Measurements from ENCODE around the gene RNU6-9.

RNU6-9 gene

GRCh38 chr19:892243-892893 is 916 bp upstream of the RNU6-9 start:
- TF ChIP-seq CTCF (IDR thresholded peaks at IDR 0.05; ENCODE audit: unreplicated experiment in 3 of 3): no peak
- Mint-ChIP-seq H3K27me3 (ENCODE audit: low read depth) (no peaks in the 10 kb centered on the region), H3K9me3 (no peaks in the 10 kb centered on the region), H3K36me3 (ENCODE audit: low read depth) (peaks cover 19% of the 10 kb centered on the region), H3K4me1 (peaks cover 5% of the 10 kb centered on the region), H3K4me3 (peak overlapping the region; percentile 91 to 94 (median 93)), H3K27ac (peak overlapping the region; percentile 95 to 100 (median 99))

GRCh38 chr19:896434-896833 is 3.1 kb downstream of the RNU6-9 start:
- no peak for TF ChIP-seq CTCF (IDR thresholded peaks at IDR 0.05; ENCODE audit: unreplicated experiment in 3 of 3)
- peaks cover 9% of the 10 kb centered on the region for H3K36me3 Mint-ChIP-seq (ENCODE audit: low read depth)
- H3K4me3 Mint-ChIP-seq: no peak overlapping the region
- no peak overlapping the region for H3K27ac Mint-ChIP-seq
- H3K4me1 Mint-ChIP-seq: peaks cover 5% of the 10 kb centered on the region
- no peaks in the 10 kb centered on the region for H3K9me3 Mint-ChIP-seq
- H3K27me3 Mint-ChIP-seq (ENCODE audit: low read depth): no peaks in the 10 kb centered on the region

- no peaks in the 10 kb centered on the region for H3K9me3 Mint-ChIP-seq
- no peak overlapping the region for H3K27ac Mint-ChIP-seq
- peaks cover 5% of the 10 kb centered on the region for H3K4me1 Mint-ChIP-seq
- peaks cover 9% of the 10 kb centered on the region for H3K36me3 Mint-ChIP-seq (ENCODE audit: low read depth)
- H3K27me3 Mint-ChIP-seq (ENCODE audit: low read depth): no peaks in the 10 kb centered on the region
- H3K4me3 Mint-ChIP-seq: no peak overlapping the region
- no peak for TF ChIP-seq CTCF (IDR thresholded peaks at IDR 0.05; ENCODE audit: unreplicated experiment in 3 of 3)
These were observed 3.7 kb downstream of the RNU6-9 start for GRCh38 chr19:896999-897398.

DNA sequence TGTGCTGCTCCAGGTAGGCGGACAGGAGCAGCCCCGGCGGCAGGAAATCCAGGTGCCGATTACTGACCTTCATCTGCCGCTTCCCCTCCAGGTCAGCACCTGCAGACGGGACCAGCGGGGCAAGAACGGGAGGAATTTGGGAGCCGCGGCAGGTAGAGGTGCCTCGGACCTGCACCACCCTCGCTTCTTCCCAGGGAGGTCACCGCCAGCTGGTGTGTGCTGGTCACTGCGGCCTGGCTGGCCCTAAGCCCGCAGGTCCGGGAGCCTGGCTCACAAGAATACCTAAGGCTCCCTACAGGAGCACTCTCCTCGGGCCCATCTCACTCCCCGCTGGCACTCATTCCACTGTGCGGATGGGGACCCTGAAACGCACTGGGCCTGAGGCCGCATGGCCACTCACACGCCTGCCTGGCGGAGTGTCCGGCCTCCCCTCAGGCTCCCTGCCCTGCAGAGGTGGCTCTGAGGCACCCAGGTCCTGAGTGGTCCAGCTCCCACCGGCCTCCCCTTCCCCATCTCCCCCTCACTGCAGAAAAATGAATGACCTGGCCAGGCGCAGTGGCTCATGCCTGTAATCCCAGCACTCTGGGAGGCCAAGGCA is 4.3 kb downstream of the RNU6-9 start:
- peaks cover 9% of the 10 kb centered on the region for H3K36me3 Mint-ChIP-seq (ENCODE audit: low read depth)

DNA sequence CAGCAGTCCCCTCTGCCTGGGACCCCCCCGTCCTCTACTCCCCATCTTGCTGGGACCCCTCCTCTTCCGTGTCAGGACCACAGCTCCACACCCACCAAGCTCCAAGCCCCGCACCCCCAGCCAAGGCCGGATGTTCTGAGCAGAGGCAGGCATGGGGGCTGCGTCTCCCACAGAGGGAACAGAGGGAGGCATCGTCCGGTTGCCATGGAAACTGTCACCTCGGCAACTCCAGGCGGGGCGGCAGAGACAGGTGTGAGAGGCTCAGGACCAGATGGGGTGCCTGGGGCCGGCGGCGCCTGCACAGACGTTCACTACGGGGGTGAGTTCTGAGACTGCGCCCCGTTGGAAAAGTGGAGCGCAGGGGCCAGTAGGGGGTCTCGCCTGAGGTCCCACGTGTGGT is 5.4 kb downstream of the RNU6-9 start:
- TF ChIP-seq CTCF (IDR thresholded peaks at IDR 0.05; ENCODE audit: unreplicated experiment in 3 of 3): no peak
- no peak overlapping the region for H3K4me3 Mint-ChIP-seq
- no peaks in the 10 kb centered on the region for H3K27me3 Mint-ChIP-seq (ENCODE audit: low read depth)
- no peaks in the 10 kb centered on the region for H3K4me1 Mint-ChIP-seq
- H3K27ac Mint-ChIP-seq: peak overlapping the region in 1 of 3 experiments; percentile 63
- no peaks in the 10 kb centered on the region for H3K9me3 Mint-ChIP-seq
- peaks cover 9% of the 10 kb centered on the region for H3K36me3 Mint-ChIP-seq (ENCODE audit: low read depth)

More for the DNA sequence above, 4.3 kb downstream of the RNU6-9 start:
- H3K27me3 Mint-ChIP-seq (ENCODE audit: low read depth): no peaks in the 10 kb centered on the region
- peaks cover 5% of the 10 kb centered on the region for H3K4me1 Mint-ChIP-seq
- no peak overlapping the region for H3K27ac Mint-ChIP-seq
- no peaks in the 10 kb centered on the region for H3K9me3 Mint-ChIP-seq
- TF ChIP-seq CTCF (IDR thresholded peaks at IDR 0.05; ENCODE audit: unreplicated experiment in 3 of 3): peak in 1 of 3 experiments; percentile 14
- H3K4me3 Mint-ChIP-seq: no peak overlapping the region

Data from nephron (organoid).